Ureter (tissue), 1 donor: ENCODE results near the gene AGO1. TPM values are rescaled to one million over a fixed set of nuclear protein-coding genes. Genes with fewer than 3 reads are reported as not detected.
"Not testable (repeated sequence)": the region's sequence is repeated elsewhere in the genome, so short reads cannot be mapped to it uniquely, and the experiment has no call there.

Experiments
- DNase-seq: peaks from one replicate; pipeline ENCODE4 v3.0.0-alpha.2; 2020; ENCODE audit warnings: low spot score
- total RNA-seq: library from RNA; stranded (reverse); gene quantifications from one replicate; pipeline ENCODE4 v1.2.4, GENCODE V29; 2023
- donor health status: DM: yes; HTN: yes; CAD: no.

The AGO1 gene
- total RNA-seq, 1 donor from 2014 or later, result 28.2 TPM

DNA sequence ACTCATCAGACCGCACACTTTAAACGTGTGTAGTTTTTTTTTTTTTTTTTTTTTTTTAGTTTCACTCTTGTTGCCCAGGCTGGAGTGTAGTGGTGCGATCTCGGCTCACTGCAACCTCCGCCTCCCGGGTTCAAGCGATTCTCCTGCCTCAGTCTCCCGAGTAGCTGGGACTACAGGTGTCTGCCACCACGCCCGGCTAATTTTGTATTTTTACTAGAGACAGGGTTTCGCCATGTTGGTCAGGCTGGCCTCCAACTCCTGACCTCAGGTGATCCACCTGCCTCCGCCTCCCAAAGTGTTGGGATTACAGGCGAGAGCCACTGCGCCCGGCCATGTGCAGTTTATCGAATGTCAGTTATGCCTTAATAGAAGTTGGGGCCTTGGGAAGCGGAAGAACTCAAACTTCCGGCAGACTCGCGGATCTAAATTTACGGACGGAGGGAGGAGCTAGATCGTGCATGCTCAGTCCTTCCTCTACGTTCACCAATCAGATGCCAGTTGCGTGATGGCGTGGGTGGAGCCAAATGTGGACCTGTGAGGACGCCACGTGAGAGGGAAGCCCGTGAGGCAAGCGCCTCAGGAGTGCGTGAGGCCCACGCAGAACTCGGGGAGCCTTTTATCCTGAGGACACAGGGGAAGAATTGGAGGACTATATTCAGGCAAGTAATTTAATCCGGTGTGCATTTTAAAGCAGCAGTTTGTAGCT, 13.6 kb upstream of the AGO1 start:
- DNase-seq, result not testable (repeated sequence)

DNA sequence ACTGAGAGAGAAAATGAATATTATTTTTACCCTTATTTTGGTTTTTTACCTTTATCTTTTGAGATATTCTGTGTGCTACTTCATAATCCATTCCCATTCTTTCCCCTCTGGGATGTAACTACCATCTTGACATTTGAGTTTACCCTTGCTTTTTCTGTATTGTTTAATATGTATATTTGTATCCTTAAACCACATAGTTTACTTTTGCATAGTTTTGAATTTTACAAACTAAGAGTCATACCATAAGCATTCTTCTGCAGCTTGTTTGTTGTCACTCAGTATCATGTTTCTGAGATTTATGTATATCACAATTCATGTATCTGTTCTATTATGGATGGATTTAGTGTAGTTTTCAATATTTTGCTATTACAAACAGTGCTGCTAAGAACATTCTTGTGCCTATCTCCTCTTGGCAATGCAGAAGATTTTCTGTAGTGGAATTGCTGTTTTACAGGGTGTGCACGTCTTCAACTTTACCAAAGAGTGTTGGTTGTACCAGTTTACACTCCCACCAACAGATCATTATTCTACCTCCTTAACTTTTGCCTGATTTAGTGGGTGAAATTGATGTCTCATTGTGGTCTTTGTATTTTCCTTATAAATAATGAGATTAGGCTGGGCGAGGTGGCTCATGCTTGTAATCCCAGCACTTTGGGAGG, 12.2 kb upstream of the AGO1 start:
- DNase-seq, result no peak

DNA sequence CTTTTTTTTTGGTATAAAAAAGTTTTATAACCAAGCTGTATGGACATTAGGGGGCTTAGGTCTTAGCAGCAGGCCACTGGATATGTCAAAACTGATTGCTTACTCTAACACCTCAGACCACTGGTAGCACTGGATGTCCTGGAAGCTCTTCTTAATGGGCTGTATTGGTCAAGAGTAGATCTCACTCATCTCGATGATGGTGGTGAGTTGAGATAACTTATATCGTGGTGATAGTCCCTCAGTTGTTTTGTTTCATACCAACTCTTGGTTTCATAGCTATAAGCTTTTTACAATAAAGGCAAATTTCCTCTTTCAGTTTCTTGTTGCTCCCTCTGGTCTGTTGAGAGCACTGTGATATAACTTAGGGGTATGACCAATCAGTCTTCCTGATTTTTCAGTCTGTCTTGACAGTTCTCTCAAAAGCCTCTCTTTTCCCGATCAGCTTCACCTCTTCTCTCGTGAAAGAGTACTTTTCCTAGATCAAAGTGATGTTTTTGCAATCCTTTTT, 9.7 kb upstream of the AGO1 start:
- DNase-seq, result no peak

DNA sequence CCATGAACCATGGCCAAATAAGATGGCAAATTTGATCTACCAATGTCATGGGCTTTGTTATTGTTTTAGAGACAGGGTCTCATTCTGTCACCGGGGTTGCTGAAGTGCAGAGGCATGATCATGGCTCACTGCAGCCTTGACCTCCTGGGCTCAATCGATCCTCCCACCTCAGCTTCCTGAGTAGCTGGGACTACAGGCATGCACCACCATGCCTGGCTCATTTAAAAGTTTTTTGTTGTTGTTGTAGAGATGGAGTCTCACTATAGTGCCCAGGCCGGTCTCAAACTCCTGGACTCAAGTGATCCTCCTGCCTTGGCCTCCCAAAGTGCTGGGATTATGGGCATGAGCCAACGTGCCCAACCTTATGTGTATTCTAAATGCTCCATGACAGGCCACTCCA, 8.9 kb upstream of the AGO1 start:
- DNase-seq, result not testable (repeated sequence)

DNA sequence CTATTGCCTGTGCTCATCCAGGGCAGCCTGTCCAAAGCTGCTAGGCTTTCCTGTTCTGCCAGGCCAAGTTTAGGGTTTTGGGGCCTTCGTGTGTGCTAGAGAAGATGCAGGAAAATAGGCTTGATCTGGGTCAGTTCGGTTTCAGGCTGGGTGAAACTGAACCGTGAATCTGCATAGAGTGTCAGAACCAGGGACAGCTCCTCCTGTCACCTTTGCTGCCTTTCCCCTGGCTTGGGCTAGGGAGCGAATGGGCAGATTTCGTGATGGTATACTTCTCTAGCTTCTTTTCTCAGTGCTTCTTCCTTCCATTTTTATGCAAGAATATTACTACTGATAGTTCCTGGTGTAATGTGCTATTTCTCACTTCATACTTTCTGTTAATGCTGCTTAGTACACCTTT, 6.0 kb upstream of the AGO1 start:
- no peak for DNase-seq

DNA sequence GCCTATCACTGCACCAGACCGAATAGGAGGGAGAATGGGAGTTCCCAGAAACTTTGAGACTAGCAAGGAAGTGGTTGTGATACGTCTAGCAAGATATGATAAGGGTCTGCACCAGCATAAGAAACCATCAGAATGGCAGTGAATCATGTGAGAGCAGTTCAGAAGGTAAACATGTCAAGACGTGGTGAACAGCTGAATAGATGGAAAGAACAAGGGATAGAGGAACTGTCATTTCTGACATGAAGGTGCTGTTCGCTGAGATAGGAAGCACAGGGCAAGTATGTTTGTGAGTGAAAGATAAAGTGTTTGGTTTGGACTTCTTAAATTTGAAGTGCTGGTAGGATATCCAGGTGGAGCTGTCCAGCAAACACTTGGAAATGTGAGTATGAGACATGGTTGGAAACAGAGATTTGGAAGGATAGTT, 1.1 kb upstream of the AGO1 start:
- no peak for DNase-seq

DNA sequence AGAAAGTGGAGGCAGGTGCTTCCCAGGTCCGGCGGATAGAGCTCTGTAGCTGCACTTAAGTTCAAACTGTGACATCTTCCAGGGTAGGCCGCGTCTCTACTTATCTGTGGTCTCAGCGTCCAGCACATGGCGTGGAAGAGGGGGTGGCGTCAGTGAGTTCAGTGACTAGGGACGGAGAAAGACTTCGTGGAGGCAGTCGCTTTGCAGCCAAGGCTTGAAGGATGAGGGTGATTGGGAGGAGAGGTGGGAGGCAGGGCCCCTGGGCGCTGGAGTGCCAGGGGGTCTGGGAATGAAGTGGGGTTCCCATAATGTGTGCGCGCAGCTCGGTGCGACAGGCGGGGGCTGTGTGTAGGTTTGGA, 444 bp upstream of the AGO1 start:
- DNase-seq, result peak; percentile 46

DNA sequence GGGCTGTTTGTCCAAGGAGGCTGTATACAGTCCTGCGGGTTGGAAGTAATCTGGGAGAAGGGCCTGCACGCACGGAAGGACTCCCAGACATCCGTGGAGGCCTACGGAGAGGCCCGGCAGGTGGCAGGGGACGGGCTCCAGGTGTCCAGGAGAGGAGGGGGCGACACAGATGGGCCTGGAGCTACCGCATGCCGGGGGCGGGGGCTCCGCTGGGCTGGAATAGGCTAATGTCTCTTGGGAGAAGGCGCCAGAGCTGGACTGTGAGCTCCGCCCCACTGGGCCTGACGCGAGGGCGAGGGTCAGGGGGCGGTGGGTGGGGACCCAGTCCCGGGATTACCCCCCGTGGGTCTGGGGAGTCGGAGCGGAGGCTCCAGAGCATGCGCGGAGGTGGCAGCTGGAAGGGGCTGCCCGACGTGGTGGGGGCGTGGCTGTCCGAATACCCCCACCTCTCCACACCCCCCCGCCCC, 659 bp downstream of the AGO1 start:
- peak; percentile 49 for DNase-seq

DNA sequence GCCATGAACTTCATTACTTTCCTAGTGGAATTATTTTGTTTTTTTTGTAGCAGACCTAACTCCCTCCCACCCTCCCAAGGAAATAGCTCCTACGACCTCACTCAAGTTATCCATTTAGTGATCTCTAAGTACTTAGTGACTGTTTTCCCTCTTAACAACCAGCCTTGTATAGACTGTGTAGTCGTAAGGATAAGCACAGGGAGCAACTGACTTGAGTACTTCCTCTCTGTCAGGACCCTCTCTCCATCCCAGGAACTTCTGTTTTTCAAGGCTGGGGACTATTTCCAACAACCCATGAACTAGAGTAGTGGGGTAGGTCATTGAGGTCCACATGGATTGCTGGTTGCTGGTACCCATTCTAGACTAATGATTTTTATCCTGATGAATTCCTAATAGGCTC, 1.9 kb downstream of the AGO1 start:
- no peak for DNase-seq

DNA sequence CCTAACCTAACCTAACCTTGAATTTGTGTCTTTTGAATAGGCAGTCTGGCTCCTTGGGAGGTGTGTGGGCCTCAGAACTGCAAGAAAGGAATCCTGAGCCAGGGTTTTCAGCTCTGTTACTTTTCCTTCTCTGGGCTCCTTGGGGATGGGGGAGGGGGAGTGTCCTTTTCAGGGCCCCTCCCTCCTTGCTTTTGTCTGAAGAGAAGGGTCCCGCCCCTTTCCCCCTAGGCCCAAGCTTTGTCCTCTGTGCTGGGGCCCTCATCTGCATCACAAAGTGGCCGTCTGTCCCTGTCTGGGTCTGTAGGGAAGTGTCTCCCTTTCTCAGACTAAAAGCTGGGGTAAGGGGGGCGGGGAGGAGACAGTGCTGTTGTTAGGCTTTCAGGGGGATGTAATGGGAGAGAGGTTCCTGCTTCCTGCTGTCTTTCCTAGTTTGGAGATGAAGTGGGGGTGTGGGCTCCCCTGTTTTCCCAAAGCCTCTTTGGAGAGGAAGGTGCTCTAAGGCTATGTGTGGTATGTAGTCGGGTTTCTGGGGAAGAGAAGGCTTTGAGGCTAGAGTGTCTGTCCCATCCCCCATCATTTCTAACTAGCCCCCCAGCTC, 3.1 kb downstream of the AGO1 start:
- DNase-seq, result no peak

DNA sequence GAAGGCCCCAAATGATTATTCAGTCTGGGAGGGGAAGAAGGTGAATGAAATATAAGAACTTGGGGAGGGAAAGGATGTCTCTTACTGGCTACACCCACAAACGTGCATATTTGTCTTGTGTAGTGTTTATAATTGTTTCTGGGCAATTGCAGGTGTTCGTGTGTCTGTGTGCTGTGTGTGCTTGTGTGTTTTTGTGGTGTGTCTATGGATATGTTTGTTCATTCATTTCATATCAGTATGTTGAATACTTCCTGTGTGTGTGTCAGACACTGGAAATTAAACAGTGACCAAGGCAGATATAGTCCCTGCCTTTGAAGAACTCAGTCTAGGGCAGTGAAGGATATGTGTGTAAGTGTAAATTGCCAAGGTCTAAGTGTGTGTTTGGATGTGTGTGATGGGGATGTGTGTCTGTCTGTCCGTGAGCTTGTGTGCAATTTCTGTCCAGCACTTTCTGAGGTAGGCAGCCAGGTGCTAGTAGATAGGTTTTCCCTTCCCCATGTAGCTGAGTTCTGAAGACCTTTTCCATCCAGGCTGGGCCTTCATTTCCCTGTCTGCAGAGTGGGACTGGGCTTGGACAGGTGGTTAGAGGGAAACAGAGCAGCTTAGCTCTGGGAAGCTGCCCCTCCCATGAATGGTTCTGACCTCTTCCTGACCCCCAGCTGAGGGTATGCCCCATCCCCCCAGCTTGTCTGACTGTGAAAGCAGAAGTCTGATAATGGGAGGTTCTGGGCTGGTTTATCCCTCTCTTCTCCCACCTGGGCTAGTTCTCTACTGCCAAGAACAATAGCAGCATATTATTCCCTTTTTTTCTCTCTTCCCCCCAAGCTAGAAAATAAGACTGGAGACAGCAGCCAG, 3.8 kb downstream of the AGO1 start:
- DNase-seq, result no peak

DNA sequence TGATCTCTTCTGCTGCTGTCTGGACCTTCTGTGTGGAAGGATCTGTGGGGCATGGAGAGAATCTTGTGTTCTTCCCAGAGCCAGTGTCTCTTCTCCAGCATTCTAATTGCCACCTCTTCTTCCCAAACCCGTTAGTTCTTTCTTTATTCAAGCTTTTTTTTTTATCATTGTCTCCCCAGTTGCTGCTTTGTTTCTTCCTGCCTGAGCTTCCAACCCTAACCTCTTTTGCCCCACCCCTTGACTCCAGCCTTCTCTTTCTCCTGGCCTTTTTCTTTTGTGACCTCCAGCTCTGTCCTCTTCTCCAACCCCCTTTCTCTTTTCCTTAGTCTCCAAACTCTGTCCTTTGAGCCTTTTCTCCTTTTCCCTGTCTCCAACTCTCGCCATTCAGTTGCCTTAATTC, 4.5 kb downstream of the AGO1 start:
- DNase-seq, result no peak

DNA sequence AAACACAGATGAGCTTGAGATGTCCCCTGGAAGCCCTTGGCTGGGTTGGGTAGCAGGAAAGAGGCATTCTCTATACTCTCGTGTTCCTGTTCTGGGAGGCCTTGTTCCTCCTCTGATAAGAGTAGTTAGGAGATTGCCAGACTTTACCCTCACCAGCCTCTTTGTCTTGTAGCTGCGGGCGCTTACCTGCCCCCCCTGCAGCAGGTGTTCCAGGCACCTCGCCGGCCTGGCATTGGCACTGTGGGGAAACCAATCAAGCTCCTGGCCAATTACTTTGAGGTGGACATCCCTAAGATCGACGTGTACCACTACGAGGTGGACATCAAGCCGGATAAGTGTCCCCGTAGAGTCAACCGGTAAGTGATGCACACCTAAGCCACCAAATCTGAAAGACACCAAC, 5.2 kb downstream of the AGO1 start:
- no peak for DNase-seq

DNA sequence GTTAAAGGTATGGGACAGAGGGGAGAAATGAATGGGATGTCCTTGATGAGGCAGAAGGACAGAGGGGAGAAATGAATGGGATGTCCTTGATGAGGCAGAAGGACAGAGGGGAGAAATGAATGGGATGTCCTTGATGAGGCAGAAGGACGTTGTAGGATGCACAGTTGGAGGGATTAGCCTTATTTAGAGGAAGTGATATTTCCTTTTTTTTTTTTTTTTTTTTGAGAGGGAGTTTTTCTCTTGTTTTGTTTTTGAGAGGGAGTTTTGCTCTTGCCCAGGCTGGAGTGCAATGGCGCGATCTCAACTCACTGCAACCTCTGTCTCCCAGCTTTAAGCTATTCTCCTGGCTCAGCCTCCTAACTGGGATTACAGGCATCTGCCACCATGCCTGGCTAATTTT, 6.0 kb downstream of the AGO1 start:
- DNase-seq, result not testable (repeated sequence)

DNA sequence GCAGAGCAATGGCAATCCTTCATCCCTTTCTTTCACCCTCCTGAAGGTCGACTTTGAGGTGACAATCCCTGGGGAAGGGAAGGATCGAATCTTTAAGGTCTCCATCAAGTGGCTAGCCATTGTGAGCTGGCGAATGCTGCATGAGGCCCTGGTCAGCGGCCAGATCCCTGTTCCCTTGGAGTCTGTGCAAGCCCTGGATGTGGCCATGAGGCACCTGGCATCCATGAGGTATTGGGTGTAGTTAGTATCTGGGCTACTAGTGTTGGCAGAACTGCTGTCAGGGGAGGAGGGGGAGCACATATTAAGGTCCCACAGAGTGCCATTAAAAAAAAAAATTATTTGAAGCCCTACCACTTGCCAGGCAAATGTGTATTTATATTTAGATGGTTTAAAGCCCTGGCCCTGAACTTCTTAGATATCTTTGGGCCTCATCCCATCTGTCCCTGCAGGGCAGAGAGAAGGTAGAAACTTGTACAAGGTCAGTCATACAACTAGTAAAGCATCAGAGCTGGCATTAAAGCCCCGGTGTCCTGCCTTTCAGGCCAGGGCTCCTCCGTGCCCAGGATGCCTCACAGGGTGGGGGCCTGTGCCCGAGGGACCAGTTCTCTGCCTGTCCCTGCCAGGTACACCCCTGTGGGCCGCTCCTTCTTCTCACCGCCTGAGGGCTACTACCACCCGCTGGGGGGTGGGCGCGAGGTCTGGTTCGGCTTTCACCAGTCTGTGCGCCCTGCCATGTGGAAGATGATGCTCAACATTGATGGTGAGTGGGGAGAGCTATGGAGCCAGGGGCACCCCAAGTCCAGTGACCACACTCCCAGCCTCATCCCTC, 10.3 kb downstream of the AGO1 start:
- DNase-seq, result no peak

DNA sequence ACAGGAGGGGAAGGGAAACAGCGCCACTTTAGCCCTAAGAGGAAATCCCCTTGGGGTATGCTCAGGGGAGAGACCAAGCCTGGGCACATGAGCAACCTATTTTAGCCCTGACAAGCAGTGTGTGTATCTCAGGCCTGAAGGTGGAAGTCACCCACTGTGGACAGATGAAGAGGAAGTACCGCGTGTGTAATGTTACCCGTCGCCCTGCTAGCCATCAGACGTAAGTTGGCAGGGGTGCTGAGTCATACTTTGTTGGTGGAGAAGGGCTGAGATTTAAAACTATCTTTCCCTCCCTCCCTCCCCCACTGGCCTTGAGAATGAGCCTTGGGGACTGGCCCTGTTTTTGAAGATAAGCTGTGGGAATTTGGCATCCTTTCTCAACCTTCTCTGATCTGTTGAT, 11.2 kb downstream of the AGO1 start:
- no peak for DNase-seq

DNA sequence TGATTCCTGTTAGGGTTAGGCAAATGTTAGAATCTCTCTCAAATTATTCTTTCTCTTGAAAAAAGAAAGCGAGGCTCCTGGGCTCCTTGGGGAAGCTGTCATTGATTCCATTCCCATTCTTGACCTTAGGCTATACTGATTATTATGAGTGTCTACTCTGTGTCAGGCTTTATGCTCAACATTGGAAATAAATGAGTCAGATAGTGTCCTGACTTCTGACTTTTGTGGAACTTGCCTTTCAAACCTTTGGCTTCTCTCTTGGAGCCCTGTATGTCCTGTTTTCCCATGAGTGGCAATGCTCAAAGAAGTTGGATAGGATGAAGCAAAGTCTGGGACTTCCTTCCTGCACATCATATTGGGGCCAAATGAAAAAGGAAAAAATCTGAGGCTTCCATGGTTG, 11.6 kb downstream of the AGO1 start:
- no peak for DNase-seq

DNA sequence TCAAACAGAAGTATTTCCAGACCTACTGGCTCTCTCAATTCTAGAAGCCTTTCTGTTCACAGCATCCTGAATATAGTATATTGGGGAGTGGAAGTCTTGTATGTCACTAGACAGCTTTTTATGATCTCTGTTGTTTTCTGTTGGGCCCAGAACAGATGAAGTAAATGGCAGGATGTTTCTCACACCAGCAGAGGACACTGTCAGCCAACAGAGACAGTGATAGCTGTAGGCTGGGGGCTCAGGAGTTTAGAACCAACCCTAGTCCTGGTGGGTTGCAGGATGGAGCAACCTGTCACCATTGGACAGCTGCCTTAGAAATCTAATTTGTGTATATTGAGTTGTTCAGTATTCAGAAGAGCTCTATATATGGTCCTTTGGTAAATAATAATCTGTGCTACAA, 16.9 kb downstream of the AGO1 start:
- no peak for DNase-seq

DNA sequence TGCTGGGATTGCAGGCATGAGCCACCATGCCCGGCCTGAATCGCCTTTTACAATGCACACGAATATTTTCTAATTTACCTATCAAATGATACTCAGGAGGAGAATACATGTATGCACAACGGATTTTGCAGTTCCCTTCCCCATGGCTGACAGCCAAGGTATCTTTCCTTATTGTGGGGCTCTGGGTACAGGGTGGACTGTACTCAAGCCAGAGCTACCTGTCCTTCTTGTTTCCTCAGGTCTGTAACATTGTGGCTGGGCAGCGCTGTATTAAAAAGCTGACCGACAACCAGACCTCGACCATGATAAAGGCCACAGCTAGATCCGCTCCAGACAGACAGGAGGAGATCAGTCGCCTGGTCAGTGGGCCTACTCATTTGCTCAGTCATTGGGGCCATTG, 18.2 kb downstream of the AGO1 start:
- no peak for DNase-seq

DNA sequence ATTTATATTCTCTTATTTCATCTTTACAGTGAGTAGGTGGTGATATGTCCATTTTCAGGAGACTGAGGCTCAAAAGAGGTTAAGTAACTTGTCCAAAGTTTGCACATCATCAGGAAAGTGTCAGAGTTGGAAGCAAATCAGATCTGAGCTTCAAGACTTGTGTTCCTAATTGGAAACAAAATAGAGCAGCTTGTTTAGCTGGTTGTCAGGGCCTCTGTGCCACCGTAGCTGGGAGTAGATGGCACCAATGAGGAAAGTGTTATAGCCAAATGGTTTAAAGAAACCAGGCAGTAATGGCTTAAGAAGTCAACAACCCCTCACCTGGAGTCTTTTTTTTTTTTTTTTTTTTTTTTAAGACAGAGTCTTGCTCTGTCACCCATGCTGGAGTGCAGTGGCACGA, 19.7 kb downstream of the AGO1 start:
- DNase-seq, result no peak

DNA sequence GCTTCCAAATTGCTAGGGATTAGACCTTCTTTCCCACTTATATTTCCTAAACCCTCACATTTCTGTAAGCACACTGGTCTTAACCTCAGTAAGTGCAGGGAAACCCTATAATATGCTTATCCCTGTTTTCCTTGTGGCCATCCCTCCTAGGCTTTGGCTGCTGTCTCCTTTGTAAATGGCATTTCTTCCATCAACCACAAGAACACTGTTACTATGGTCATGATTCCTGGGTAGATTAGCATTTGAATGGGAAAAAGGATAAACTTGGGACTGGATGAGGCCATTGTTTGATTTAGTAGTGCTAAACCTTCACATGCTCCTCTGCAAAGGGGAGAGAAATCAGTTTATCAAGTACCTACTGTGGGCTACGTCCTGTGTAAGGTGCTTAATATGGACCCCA, 31.7 kb downstream of the AGO1 start:
- no peak for DNase-seq
